K562 (cell line): ENCODE data around the gene EHBP1. TPM values are rescaled to one million over a fixed set of nuclear protein-coding genes. Genes with fewer than 3 reads are reported as not detected.

Source experiments
- BCL6 ChIP-seq: fragments of 250-450 bp; sonication (Bioruptor Pico); IDR thresholded peaks from 2 replicates; pipeline ENCODE4 v1.4.0; 2020
- CHD1 ChIP-seq: fragments of 200-600 bp; sonication (generic); IDR thresholded peaks from one replicate; pipeline ENCODE4 v1.6.1; 2012; ENCODE audit warnings: mild to moderate bottlenecking, moderate library complexity, low read length, inconsistent platforms
- EP400 ChIP-seq: fragments of 450-650 bp; IDR thresholded peaks from 2 replicates; pipeline ENCODE4 v1.6.1; 2017; ENCODE audit warnings: antibody characterized with exemption, mild to moderate bottlenecking, moderate library complexity
- HDAC1 ChIP-seq, 2 experiments: fragments of 450-650 bp; IDR thresholded peaks; 2 replicates each; pipeline ENCODE4 v1.6.1; 2016 to 2017; ENCODE audit warnings: inconsistent platforms in 1 of 2, mild to moderate bottlenecking in 1 of 2, moderate library complexity in 1 of 2
- MEF2A ChIP-seq: IDR thresholded peaks from 2 replicates; pipeline ENCODE4 v1.6.1; 2011; ENCODE audit warnings: low read depth, mild to moderate bottlenecking, low read length, moderate library complexity; ENCODE audit not compliant: control insufficient read depth
- MTA3 ChIP-seq: fragments of 450-650 bp; formaldehyde crosslinking; IDR thresholded peaks from 2 replicates; pipeline ENCODE4 v1.6.1; 2017; ENCODE audit warnings: mild to moderate bottlenecking, borderline replicate concordance
- SMARCC2 ChIP-seq: fragments of 450-650 bp; IDR thresholded peaks from 2 replicates; pipeline ENCODE4 v1.6.1; 2017; ENCODE audit warnings: antibody characterized with exemption, moderate library complexity, mild to moderate bottlenecking, low read depth
- SMC3 ChIP-seq: conservative IDR thresholded peaks from 2 replicates; pipeline ENCODE4 v1.6.1; 2011; ENCODE audit warnings: low read depth, low read length, improper control_type of control experiment; ENCODE audit not compliant: insufficient read depth
- SRF ChIP-seq, 2 experiments: fragments of 250-450, 450-650 bp in 1 of 2; sonication (Bioruptor Pico) in 1 of 2; sonication (generic) in 1 of 2; formaldehyde crosslinking; IDR thresholded peaks; 2 replicates each; pipeline versions ENCODE4 v1.5.0 to v1.5.1; 2020 to 2022; ENCODE audit warnings: mild to moderate bottlenecking in 1 of 2, missing genetic modification reagents in 1 of 2
- SRSF9 ChIP-seq: fragments of 200-400 bp; formaldehyde crosslinking; IDR thresholded peaks from 2 replicates; pipeline ENCODE4 v1.6.1; 2017; ENCODE audit warnings: low read depth, low read length, borderline replicate concordance
- ZBTB1 ChIP-seq: sonication (generic); formaldehyde crosslinking; IDR thresholded peaks from 2 replicates; pipeline ENCODE4 v1.8.1; 2023; ENCODE audit warnings: missing genetic modification reagents, low read depth, mild to moderate bottlenecking, borderline replicate concordance
- ZNF12 ChIP-seq: sonication (generic); formaldehyde crosslinking; IDR thresholded peaks from 2 replicates; pipeline ENCODE4 v1.4.0; 2020; ENCODE audit warnings: mild to moderate bottlenecking, missing genetic modification reagents
- ZNF695 ChIP-seq: fragments of 450-650 bp; formaldehyde crosslinking; IDR thresholded peaks from 2 replicates; pipeline ENCODE4 v1.4.0; 2020; ENCODE audit warnings: mild to moderate bottlenecking, moderate library complexity
- ZNF830 ChIP-seq: fragments of 250-450 bp; sonication (Bioruptor Pico); IDR thresholded peaks from 2 replicates; pipeline ENCODE4 v1.5.0; 2021; ENCODE audit warnings: mild to moderate bottlenecking
- polyA plus RNA-seq, 8 experiments: library from polyadenylated mRNA; depleted of rRNA in 4 of 8; stranded (reverse) in 5 of 8; unstranded in 3 of 8; fragments of >200 nt; fragmentation: Nextera tagmentation in 2 of 8; fragmentation: Illumina TruSeq in 1 of 8; extraction: Ambion mirVana in 2 of 8; extraction: Trizol in 1 of 8; gene quantifications; 2 replicates each; pipeline versions ENCODE4 v1.2.1 to v1.2.3, GENCODE V29; 2011 to 2014; ENCODE audit warnings: inconsistent platforms in 1 of 8, missing spikeins in 1 of 8
- total RNA-seq, 7 experiments: library from RNA; depleted of rRNA in 6 of 7; stranded (reverse); fragments of >200 nt in 6 of 7; fragmentation: Illumina TruSeq in 2 of 7; extraction: Trizol in 2 of 7; gene quantifications; 2 replicates each; pipeline versions ENCODE4 v1.2.1 to v1.2.3, GENCODE V29; 2011 to 2021; ENCODE audit warnings: low replicate concordance in 1 of 7
- TF ChIP-seq, protein P1 (sequence below): fragments of 250-450 bp; sonication (Bioruptor Pico); IDR thresholded peaks from 2 replicates; pipeline ENCODE4 v1.4.0; 2020; ENCODE audit warnings: mild to moderate bottlenecking
- TF ChIP-seq, protein P2 (sequence below): fragments of 250-450 bp; sonication (Bioruptor Pico); IDR thresholded peaks from 2 replicates; pipeline ENCODE4 v1.4.0; 2020; ENCODE audit warnings: mild to moderate bottlenecking, moderate library complexity
- TF ChIP-seq, protein P3 (sequence below): sonication (generic); formaldehyde crosslinking; IDR thresholded peaks from 2 replicates; pipeline ENCODE4 v1.8.0; 2022; ENCODE audit warnings: mild to moderate bottlenecking, low read depth, missing genetic modification reagents
- TF ChIP-seq, protein P4 (sequence below), 2 experiments: fragments of 450-650 bp; IDR thresholded peaks; 2 replicates each; pipeline ENCODE4 v1.6.1; 2016

Gene EHBP1
- total and polyA plus RNA-seq, 9 of the 15 experiments (the other 6 are each of a cell fraction or from before 2014, with no cell fraction given) = 8.9 to 26.6 (median 19.3) TPM

DNA sequence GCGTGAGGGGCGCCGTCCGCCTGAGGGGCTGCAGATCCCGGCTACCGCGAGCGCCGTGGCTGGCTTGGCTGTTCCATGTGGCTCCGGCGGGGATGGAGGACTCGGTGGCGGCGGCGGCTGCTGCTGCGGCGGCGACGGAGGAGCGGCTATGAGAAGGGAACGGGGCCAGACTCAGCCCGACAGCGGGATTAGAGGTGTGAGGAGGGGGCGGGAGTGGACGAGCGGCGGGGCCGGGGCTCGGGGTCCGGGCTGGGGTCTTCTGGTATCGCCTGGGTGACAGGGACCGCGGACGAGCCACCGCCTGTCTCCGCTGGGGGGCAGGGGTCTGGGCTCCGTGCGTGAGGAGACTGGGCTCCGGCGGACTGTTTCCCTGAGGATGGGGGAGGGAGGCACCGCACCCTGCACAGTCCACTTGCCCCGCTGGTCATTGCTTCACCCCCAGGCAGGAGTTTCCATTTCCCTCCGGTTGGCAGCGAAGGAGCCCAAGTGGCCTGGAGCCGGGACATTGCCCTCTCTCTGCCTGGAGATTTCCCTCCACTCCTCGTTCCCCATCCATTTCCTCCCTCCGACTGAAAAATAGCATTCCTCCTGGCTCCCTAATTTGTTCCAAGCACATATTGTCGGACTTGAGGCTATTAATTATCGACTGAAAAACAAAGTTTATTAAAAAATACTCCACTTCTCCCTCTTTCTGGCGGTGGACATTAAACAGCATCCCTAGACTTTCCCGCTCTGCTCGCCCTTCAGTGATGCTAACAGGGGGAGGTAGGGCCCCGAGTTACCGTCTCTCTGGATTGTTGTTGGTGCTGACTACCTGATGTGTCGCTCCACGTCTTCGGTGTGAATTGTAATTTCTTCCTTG lies 577 bp downstream of the EHBP1 start (continued):
- TF ChIP-seq MEF2A (no peak), BCL6 (CRISPR knock-in tag) (no peak), SMARCC2 (no peak), HDAC1 (IDR thresholded peaks at IDR 0.05) (0 out of 4 replicates have a peak, but pooled peaks of 1 of the 2 experiments have one; percentile 49), SRF (CRISPR knock-in tag; IDR thresholded peaks at IDR 0.05) (no peak), ZNF830 (CRISPR knock-in tag) (no peak), SMC3 (no peak), MTA3 (0 out of 2 replicates have a peak, but pooled peaks have one; percentile 37), ZBTB1 (CRISPR knock-in tag) (no peak), EP400 (peak; percentile 74; the same call in 1 of the 2 replicates), CHD1 (no peak), ZNF12 (CRISPR knock-in tag) (no peak), ZNF695 (CRISPR knock-in tag) (no peak), SRSF9 (no peak)
- TF ChIP-seq, protein P1, sequence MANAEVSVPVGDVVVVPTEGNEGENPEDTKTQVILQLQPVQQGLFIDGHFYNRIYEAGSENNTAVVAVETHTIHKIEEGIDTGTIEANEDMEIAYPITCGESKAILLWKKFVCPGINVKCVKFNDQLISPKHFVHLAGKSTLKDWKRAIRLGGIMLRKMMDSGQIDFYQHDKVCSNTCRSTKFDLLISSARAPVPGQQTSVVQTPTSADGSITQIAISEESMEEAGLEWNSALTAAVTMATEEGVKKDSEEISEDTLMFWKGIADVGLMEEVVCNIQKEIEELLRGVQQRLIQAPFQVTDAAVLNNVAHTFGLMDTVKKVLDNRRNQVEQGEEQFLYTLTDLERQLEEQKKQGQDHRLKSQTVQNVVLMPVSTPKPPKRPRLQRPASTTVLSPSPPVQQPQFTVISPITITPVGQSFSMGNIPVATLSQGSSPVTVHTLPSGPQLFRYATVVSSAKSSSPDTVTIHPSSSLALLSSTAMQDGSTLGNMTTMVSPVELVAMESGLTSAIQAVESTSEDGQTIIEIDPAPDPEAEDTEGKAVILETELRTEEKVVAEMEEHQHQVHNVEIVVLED (CRISPR knock-in tag) = no peak
- TF ChIP-seq, protein P2, sequence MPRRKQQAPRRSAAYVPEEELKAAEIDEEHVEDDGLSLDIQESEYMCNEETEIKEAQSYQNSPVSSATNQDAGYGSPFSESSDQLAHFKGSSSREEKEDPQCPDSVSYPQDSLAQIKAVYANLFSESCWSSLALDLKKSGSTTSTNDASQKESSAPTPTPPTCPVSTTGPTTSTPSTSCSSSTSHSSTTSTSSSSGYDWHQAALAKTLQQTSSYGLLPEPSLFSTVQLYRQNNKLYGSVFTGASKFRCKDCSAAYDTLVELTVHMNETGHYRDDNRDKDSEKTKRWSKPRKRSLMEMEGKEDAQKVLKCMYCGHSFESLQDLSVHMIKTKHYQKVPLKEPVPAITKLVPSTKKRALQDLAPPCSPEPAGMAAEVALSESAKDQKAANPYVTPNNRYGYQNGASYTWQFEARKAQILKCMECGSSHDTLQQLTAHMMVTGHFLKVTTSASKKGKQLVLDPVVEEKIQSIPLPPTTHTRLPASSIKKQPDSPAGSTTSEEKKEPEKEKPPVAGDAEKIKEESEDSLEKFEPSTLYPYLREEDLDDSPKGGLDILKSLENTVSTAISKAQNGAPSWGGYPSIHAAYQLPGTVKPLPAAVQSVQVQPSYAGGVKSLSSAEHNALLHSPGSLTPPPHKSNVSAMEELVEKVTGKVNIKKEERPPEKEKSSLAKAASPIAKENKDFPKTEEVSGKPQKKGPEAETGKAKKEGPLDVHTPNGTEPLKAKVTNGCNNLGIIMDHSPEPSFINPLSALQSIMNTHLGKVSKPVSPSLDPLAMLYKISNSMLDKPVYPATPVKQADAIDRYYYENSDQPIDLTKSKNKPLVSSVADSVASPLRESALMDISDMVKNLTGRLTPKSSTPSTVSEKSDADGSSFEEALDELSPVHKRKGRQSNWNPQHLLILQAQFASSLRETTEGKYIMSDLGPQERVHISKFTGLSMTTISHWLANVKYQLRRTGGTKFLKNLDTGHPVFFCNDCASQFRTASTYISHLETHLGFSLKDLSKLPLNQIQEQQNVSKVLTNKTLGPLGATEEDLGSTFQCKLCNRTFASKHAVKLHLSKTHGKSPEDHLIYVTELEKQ (CRISPR knock-in tag) = no peak
- TF ChIP-seq, protein P3, sequence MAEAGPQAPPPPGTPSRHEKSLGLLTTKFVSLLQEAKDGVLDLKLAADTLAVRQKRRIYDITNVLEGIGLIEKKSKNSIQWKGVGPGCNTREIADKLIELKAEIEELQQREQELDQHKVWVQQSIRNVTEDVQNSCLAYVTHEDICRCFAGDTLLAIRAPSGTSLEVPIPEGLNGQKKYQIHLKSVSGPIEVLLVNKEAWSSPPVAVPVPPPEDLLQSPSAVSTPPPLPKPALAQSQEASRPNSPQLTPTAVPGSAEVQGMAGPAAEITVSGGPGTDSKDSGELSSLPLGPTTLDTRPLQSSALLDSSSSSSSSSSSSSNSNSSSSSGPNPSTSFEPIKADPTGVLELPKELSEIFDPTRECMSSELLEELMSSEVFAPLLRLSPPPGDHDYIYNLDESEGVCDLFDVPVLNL (CRISPR knock-in tag) = no peak
- TF ChIP-seq, protein P4, sequence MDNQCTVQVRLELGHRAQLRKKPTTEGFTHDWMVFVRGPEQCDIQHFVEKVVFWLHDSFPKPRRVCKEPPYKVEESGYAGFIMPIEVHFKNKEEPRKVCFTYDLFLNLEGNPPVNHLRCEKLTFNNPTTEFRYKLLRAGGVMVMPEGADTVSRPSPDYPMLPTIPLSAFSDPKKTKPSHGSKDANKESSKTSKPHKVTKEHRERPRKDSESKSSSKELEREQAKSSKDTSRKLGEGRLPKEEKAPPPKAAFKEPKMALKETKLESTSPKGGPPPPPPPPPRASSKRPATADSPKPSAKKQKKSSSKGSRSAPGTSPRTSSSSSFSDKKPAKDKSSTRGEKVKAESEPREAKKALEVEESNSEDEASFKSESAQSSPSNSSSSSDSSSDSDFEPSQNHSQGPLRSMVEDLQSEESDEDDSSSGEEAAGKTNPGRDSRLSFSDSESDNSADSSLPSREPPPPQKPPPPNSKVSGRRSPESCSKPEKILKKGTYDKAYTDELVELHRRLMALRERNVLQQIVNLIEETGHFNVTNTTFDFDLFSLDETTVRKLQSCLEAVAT (IDR thresholded peaks at IDR 0.05) = no peak
